Measurements from ENCODE around the gene ATG9B. TPM values are rescaled to one million over a fixed set of nuclear protein-coding genes. Genes with fewer than 3 reads are reported as not detected.

The ATG9B gene
- total RNA-seq, 1 experiment from 2014 or later, result 1.3 TPM

DNA sequence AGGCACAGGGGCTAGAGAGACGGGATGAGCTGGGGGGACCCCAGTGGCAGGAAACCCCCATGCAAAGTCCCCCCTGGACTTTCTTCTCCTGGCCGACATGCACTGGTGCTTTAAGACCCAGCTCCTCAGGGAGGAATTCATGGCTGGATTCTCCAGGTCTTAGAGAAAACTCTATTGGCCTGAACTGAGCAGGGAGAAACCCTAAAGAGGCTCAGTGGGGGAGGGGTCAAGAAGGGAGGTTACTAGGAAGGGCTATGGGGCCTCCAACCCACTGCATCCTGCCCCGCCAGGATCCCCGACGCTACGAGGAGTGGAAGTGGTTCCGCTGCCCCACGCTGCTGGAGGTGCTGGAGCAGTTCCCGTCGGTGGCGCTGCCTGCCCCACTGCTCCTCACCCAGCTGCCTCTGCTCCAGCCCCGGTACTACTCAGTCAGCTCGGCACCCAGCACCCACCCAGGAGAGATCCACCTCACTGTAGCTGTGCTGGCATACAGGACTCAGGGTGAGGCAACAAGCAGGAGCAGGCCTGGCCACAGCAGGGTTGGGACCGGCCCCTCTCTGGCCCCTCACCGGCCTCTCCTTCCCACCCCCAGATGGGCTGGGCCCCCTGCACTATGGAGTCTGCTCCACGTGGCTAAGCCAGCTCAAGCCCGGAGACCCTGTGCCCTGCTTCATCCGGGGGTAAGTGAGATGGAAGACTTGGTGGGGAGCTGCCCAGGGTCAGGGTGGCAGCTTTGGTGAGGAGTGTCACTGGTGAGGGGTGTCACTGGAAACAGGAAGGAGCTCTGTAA is 13.8 kb downstream of the ATG9B start:
- CTCF ChIA-PET, result no interaction called here
- no peaks in the 10 kb centered on the region for H3K79me2 ChIP-seq (ENCODE audit: low read length)
- H3K9me2 ChIP-seq (replicated peaks; ENCODE audit: low read length), result no peaks in the 10 kb centered on the region
- intact Hi-C loops (cut with micrococcal nuclease), result no loop called here
- H3K36me3 ChIP-seq (ENCODE audit: low read depth, low read length), result no peaks in the 10 kb centered on the region
- no peaks in the 10 kb centered on the region for H4K20me1 ChIP-seq (ENCODE audit: low read length)
- H3K4me3 ChIP-seq (ENCODE audit: low read length), result no peak overlapping the region
- H3F3A ChIP-seq (ENCODE audit: low read length, unreplicated experiment), result no peaks in the 10 kb centered on the region
- no peak overlapping the region for H3K27ac ChIP-seq (ENCODE audit: low read length)
- BruUV-seq (replicated peaks), result no TSS peak
- 0 out of 2 replicates have a peak, but pooled peaks cover 3% of the 10 kb centered on the region for H3K4me1 ChIP-seq (ENCODE audit: insufficient read depth, low read length)
- TF ChIP-seq EZH2phosphoT487 (IDR thresholded peaks at IDR 0.05; ENCODE audit: borderline replicate concordance, low read length) (no peak), EZH2 (IDR thresholded peaks at IDR 0.05; ENCODE audit: low read length, unreplicated experiment) (no peak)
- TF ChIP-seq, protein P1, sequence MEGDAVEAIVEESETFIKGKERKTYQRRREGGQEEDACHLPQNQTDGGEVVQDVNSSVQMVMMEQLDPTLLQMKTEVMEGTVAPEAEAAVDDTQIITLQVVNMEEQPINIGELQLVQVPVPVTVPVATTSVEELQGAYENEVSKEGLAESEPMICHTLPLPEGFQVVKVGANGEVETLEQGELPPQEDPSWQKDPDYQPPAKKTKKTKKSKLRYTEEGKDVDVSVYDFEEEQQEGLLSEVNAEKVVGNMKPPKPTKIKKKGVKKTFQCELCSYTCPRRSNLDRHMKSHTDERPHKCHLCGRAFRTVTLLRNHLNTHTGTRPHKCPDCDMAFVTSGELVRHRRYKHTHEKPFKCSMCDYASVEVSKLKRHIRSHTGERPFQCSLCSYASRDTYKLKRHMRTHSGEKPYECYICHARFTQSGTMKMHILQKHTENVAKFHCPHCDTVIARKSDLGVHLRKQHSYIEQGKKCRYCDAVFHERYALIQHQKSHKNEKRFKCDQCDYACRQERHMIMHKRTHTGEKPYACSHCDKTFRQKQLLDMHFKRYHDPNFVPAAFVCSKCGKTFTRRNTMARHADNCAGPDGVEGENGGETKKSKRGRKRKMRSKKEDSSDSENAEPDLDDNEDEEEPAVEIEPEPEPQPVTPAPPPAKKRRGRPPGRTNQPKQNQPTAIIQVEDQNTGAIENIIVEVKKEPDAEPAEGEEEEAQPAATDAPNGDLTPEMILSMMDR (conservative IDR thresholded peaks at IDR 0.05; ENCODE audit: low read depth, low read length), result no peak
- no peak overlapping the region for H3K4me2 ChIP-seq (ENCODE audit: low read length)
- H2AFZ ChIP-seq (ENCODE audit: low read length), result no peak overlapping the region
- H3K9ac ChIP-seq (ENCODE audit: low read length), result no peak overlapping the region
- DNase-seq, result no peak
- ATAC-seq, result no peak
- H3K27me3 ChIP-seq (ENCODE audit: low read length), result no peaks in the 10 kb centered on the region
- H3K9me3 ChIP-seq (ENCODE audit: low read length), result no peaks in the 10 kb centered on the region
- POLR2A ChIA-PET (ENCODE audit: unreplicated experiment), result interaction anchor here (0.6 kb wide), 1 partner anchor 18 kb away, joined by 3 read pairs; no protein-coding TSS in a partner anchor

DNA sequence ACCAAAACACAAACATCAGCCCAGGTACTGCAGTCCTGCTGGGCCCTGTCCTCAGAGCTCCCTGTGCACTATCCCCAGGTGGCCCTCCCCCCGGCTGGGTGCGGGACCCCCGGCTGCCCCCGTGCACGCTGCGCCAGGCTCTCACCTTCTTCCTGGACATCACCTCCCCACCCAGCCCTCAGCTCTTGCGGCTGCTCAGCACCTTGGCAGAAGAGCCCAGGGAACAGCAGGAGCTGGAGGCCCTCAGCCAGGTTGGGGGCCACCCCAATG is 14.3 kb downstream of the ATG9B start:
- intact Hi-C loops (cut with micrococcal nuclease), result no loop called here
- Histone ChIP-seq H3K36me3 (ENCODE audit: low read depth, low read length) (no peaks in the 10 kb centered on the region), H3K4me3 (ENCODE audit: low read length) (no peak overlapping the region), H2AFZ (ENCODE audit: low read length) (no peak overlapping the region), H4K20me1 (ENCODE audit: low read length) (no peaks in the 10 kb centered on the region), H3K4me2 (ENCODE audit: low read length) (no peak overlapping the region), H3K27ac (ENCODE audit: low read length) (no peak overlapping the region), H3K9me3 (ENCODE audit: low read length) (no peaks in the 10 kb centered on the region), H3K9me2 (replicated peaks; ENCODE audit: low read length) (no peaks in the 10 kb centered on the region), H3K27me3 (ENCODE audit: low read length) (no peaks in the 10 kb centered on the region), H3F3A (ENCODE audit: low read length, unreplicated experiment) (no peaks in the 10 kb centered on the region), H3K9ac (ENCODE audit: low read length) (no peak overlapping the region), H3K79me2 (ENCODE audit: low read length) (no peaks in the 10 kb centered on the region), H3K4me1 (ENCODE audit: insufficient read depth, low read length) (0 out of 2 replicates have a peak, but pooled peaks cover 3% of the 10 kb centered on the region)
- ChIA-PET POLR2A (ENCODE audit: unreplicated experiment) (no interaction called here), CTCF (interaction anchor here (0.6 kb wide), 1 partner anchor 1296 kb away, joined by 4 read pairs; no protein-coding TSS in a partner anchor)
- TF ChIP-seq EZH2phosphoT487 (IDR thresholded peaks at IDR 0.05; ENCODE audit: borderline replicate concordance, low read length) (no peak), EZH2 (IDR thresholded peaks at IDR 0.05; ENCODE audit: low read length, unreplicated experiment) (no peak)
- TF ChIP-seq, protein P1 (conservative IDR thresholded peaks at IDR 0.05; ENCODE audit: low read depth, low read length), result no peak
- ATAC-seq (no peak), DNase-seq (no peak)
- BruUV-seq (replicated peaks), result no TSS peak

DNA sequence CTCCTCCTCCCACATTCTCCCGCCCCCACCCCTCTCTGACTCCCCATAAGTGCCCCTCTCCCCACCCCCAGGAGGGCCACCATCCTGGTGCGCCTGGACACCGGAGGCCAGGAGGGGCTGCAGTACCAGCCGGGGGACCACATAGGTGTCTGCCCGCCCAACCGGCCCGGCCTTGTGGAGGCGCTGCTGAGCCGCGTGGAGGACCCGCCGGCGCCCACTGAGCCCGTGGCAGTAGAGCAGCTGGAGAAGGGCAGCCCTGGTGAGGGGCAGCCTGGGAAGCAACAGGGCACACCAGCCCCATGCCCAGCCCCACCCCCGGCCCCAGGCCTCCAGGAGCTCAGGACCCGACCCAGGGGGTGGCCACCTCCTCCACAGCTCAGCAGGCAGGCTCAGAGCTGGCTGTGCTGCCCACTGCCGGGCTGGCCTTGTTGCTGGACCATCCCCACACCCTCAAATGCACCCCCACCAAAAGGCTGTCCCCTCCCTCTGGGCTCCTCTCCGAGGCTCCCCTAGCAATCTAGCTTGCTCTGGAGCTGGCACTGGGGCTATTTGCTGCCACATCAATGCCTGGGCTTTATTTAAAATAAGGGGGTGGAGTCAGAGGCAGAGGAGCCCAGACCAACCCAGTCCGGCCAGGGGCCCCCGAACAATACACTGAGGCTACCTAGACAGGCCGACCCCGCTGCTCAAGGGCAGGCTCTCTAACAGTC is 14.8 kb downstream of the ATG9B start:
- ATAC-seq (no peak), DNase-seq (no peak)
- Histone ChIP-seq H2AFZ (ENCODE audit: low read length) (no peak overlapping the region), H3K9me3 (ENCODE audit: low read length) (no peaks in the 10 kb centered on the region), H3K27ac (ENCODE audit: low read length) (no peak overlapping the region), H3K27me3 (ENCODE audit: low read length) (no peaks in the 10 kb centered on the region), H3K36me3 (ENCODE audit: low read depth, low read length) (no peaks in the 10 kb centered on the region), H3K9me2 (replicated peaks; ENCODE audit: low read length) (no peaks in the 10 kb centered on the region), H3K4me3 (ENCODE audit: low read length) (no peak overlapping the region), H3K4me2 (ENCODE audit: low read length) (no peak overlapping the region), H3K4me1 (ENCODE audit: insufficient read depth, low read length) (0 out of 2 replicates have a peak, but pooled peaks cover 3% of the 10 kb centered on the region), H3F3A (ENCODE audit: low read length, unreplicated experiment) (no peaks in the 10 kb centered on the region), H4K20me1 (ENCODE audit: low read length) (no peaks in the 10 kb centered on the region), H3K9ac (ENCODE audit: low read length) (no peak overlapping the region), H3K79me2 (ENCODE audit: low read length) (no peaks in the 10 kb centered on the region)
- TF ChIP-seq, protein P1 (conservative IDR thresholded peaks at IDR 0.05; ENCODE audit: low read depth, low read length), result no peak
- TF ChIP-seq EZH2phosphoT487 (IDR thresholded peaks at IDR 0.05; ENCODE audit: borderline replicate concordance, low read length) (no peak), EZH2 (IDR thresholded peaks at IDR 0.05; ENCODE audit: low read length, unreplicated experiment) (no peak)
- BruUV-seq (replicated peaks), result no TSS peak
- POLR2A ChIA-PET (ENCODE audit: unreplicated experiment), result no interaction called here
- intact Hi-C loops (cut with micrococcal nuclease), result no loop called here
- CTCF ChIA-PET, result interaction anchor here (0.6 kb wide), 1 partner anchor 1295 kb away, joined by 4 read pairs; no protein-coding TSS in a partner anchor
